GM12874 (cell line): Measurements from ENCODE around the gene ZNF74.

Experiments
- CTCF ChIP-seq: IDR thresholded peaks from 2 replicates; pipeline ENCODE4 v1.5.1; 2011; ENCODE audit warnings: low read depth, mild to moderate bottlenecking, control low read depth, low read length, moderate library complexity; ENCODE audit not compliant: insufficient read depth

Gene ZNF74

GRCh38 chr22:20395181-20395906 is 1.4 kb downstream of the ZNF74 start:
- no peak for TF ChIP-seq CTCF

GRCh38 chr22:20395907-20396287 is 1.9 kb downstream of the ZNF74 start:
- no peak for TF ChIP-seq CTCF

GRCh38 chr22:20396639-20397038 is 2.7 kb downstream of the ZNF74 start:
- TF ChIP-seq CTCF, result no peak

- TF ChIP-seq CTCF, result no peak
These were observed 3.5 kb downstream of the ZNF74 start for GRCh38 chr22:20397498-20397897.

GRCh38 chr22:20398420-20398819 is 4.5 kb downstream of the ZNF74 start:
- no peak for TF ChIP-seq CTCF

GRCh38 chr22:20399866-20400605 is 6.1 kb downstream of the ZNF74 start:
- no peak for TF ChIP-seq CTCF

GRCh38 chr22:20400606-20401375 is 6.8 kb downstream of the ZNF74 start:
- TF ChIP-seq CTCF, result no peak
